HG02623 (cell line): ENCODE data around the gene TMEM109.
A peak's percentile ranks its signal among the peaks of the same experiment; 100 is the strongest.

Experiments
- ATAC-seq: cut with Tn5 transposase; IDR thresholded peaks from one replicate; pipeline ENCODE4 v1.9.1; 2021; ENCODE audit warnings: moderate library complexity; ENCODE audit not compliant: unreplicated experiment

Gene TMEM109

DNA sequence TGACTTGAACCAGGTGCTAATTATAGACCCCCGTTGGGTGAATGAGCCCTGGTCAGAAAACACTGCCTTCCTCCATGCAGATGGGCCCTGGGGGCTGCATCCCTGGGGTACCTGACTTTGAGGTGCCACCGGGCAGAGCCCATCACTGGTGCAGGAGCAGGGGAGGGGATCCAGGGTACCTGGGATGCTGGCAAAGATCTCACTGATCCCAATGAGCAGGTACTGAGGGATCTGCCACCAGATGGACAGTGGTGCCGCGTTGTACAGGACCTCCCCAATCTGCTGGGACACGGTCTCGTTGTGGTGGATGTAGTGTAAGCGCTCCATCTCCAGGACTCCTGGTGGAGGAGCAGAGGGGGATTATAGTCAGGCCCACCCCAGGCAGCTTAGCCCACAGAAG is 25.3 kb downstream of the TMEM109 start:
- no peak for ATAC-seq

DNA sequence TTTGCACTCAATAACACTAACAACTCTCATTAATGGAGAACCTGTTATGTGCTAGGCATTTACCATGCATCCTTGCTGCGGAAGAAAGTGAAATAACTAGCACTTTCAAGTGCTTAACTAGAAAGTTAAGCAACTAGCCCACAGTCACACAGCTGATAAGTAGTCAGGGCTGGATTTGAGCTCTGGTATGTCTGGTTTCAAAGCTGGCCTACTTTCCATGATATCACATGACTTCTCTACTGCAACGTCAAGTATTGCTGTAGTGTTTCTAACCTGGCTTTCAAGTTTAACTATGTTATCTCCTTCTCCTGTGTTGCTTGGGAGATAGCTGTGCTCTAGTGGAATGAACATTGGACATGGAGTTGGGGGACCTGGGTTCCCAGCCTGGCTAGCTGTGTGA is 25.9 kb downstream of the TMEM109 start:
- ATAC-seq, result no peak

DNA sequence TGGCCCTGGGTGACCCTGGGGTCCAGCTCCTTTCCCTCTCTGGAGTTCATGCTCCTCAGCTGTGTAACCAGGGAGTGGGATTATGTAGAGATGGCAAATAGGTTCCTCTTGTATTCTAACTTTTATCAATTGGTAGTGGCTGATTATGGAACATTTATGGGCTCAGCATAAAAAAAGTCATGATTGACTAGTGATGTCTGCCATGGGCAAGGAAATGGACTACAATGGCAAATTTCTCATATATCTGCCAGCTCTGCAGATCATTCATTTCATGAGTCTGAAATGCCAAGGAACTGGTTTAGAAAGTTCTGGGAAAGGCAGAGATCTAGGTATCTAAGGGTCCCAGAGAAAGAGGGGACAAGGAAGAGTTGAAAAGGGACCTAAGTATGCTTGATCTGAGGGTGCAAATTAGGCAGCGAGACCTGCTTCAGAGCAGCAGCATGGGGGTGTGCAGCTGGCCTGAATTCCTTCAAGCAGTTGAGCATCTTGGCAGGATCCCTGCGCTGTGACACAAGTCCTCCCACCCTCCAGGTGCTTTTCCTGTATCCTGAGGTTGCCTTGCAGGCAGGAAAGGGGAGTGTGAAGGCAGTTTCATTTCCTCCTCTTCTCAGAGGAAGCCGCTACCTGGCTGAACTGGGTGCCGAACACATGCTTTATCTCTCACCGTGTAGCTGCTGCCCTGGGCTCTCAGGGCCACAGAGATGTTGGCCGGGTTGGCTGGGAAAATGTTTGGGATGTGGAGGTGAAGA is 27.6 kb downstream of the TMEM109 start:
- ATAC-seq, result no peak

DNA sequence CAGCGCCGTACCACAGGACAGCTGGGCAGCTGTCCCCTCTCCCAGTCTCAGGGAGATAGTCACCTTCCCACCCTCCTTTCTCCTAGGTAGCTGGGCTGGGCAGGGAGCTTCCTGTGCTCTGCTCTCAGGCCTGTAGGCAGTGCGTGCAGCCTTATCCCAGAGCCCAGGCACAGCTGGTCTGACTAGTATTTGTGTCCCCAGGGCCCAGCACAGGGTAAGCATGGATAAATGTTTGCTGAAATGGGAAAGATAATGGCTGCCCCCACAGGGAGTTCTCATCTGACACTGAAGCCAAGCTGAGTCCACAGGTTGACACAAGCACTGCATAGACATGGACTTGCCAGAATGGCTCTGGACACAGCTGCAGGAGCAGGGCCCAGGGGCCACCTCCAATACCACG is 28.3 kb downstream of the TMEM109 start:
- no peak for ATAC-seq

DNA sequence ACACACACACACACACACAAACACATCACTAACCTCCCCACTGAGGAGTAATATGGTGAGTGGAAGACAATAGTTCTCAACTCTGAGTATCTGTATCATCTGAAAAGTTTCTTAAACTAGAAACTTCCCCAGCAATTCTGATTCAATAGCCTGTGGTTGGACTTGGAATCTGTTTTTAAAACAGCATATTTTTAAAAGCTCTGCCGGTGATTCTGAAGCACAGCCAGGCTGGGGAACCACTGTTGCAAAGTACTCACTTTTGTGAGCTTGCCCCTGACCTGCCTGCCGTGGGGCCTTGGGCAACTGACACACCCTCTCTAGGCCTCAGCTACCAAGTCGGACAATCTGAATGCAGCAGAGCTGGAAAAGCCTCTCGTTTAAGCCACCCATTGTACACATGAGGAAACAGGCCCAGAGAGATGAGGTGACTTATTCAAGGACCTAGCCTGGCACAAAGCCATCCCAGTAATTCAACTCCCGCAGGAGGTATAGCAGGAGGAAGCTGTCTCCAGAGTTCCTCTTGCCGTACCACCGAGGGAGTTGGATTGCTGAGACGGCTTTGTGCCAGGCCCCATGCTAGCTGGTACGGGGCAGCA is 29.1 kb downstream of the TMEM109 start:
- ATAC-seq, result no peak

DNA sequence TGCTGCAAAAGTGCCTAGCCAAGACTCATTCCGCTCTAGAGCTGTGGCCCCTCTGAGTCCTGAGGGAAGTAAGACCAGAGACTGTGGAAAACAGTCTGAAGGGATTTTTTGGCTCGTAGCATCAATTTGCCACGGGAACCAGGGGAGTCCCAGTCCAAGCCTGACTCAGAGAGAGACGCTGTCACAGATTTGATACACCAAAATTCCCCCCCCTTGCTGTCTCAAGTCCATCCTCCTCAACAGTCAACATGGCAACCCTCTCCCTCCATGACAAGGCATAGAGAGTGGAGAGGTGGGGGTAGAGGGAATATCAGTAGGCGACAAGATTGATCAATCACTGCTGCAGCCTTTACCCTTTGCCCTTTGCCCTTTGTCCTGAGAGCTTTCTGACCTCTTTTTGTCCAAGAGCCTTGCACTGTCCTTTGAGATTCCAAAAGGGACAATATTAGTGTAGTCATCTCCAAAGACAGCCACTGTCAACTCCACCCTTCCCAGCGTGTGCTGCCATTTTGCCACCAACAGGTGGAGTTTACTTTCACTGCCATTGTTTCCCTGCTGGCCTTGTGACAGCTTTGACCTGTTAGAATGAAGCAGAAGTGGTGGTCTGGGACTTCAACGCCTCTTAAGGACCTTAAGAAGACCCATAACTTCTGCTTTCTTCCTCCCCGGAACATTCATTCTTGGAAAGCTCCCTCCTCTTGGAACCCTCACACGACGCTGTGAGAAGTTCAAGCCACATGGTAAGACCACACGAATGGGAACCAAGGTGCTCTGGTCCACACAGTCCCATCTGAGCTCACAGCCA is 30.7 kb downstream of the TMEM109 start:
- no peak for ATAC-seq

DNA sequence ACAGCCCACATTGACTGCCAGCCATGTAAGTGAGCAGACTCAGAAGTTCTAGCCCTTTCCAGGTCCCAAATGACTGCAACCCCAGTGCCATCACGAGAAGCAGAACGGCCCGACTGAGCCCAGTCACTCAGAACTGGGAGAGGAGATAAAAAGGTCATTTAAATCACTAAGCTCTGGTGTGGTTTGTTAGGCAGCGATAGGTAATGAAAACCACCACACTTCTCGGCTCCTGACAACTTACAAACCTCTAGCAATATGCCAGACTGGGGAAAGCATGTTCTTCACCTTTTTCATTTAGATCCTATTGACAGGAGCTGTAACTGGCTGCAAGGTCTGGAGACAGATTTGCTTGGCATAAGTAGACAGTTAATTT is 31.3 kb downstream of the TMEM109 start:
- ATAC-seq, result no peak

DNA sequence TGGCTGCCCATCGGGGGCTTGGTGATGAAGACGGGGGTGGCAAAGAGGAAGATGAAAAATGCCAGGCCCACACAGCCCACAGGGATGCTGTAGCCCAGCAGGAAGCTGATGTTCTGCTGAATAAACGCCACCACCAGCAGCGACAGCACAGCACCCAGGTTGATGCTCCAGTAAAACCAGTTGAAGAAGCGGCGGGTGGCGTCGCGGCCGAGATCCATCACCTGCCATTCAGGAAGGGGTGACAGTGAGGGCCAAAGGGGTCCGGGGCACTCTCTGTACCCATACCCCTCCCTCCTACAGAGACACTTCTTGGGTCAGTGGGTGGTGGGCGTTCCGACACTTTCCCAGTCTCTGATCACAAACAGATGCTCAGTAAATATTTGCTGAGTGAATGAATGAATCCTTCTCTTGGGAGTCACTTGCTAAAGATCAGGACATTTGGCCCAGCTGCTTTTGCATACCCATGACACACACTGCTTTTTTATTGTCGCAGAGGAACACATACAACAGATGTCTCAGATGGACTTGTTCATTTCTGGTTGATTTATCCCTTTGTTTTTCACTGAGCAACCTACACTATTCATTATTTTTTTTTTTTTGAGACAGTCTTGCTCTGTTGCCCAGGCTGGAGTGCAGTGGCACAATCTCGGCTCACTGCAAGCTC is 32.8 kb downstream of the TMEM109 start:
- no peak for ATAC-seq

DNA sequence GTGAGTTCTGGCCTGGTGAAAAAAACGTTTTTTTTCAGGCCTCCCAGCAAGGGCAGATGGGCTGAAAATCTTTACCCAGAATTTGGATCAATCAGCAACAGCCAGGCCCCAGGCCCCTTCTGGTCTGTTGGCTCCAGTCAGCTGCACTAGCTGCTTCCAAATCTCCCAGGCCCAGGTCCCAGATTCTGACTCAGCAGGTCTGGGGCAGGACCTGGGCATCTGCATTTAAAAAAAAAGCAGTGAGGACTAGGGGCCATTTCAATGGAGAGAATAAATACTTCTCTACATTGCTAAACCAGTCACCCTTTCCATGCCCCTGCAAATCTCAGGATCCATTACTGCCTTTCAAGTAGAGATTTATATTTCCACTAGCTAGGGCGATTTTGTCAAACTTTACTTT is 33.7 kb downstream of the TMEM109 start:
- ATAC-seq, result no peak

DNA sequence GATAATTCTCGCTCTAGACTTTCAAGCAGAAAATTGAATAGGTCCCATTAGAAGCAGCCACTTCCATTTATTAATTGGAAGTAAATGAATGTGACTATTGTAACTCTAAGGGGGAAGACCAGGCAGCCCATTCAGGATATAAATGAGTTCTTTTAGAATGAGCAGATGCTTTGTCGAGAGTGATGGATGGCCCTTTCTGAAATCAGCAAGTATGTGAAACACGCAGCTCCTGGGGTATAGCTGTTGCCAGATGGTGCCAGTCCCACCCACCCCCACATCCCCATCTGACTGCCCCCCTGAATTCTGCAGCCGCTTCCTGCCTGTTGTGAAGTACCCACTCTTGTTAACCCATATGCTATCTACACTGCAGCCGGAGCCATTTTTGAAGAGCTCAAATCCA is 34.3 kb downstream of the TMEM109 start:
- ATAC-seq, result no peak

DNA sequence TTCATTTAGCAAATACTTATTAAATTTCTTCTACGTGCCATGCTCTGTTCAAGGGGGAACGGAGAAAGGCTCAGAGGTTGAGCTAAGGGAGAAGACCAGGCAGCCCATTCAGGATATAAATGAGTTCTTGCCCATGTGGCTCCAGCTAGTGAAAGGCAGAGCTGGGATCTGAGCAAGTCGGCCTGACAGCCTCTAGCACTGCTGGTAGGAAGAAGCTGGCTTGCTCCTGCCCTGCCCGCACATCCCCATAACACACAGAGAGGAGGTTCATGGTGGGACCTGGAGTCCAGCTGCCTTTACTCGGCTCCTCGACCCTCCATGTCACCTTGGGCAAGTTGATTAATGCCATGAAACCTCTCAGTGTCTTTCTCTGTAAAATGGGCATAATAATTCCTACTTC is 36.1 kb downstream of the TMEM109 start:
- ATAC-seq, result no peak

DNA sequence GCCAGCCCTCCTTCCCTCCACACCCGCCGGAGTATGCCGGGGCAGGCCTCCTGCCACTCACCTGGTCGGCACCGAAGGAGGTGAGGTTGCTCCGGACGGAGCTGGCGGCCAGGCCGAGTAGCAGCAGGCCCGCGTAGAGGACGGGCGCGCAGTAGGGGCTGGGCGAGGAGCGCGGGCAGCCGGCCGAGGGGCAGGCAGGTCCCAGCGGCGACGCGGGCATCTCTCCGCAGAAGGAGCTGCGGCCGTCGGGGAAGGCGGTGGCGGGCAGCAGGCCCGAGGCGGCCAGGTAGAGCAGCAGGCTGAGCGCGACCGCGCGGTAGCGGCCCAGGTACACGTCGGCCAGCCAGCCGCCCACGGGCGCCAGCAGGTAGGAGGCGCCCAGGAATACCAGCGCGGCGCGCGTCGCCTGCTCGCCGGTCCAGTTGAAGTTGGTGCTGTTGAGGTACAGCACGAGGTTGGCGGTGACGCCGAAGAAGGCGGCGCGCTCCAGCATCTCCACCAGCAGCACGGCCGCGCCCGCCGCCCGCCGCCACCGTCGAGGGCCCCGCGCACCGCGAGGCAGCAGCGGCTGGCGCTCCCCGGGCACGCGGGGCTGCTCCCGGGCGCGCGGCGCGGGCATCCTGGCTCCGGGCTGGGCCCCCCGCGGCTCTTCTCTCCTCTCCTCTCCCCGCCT is 37.1 kb downstream of the TMEM109 start:
- ATAC-seq, result no peak

DNA sequence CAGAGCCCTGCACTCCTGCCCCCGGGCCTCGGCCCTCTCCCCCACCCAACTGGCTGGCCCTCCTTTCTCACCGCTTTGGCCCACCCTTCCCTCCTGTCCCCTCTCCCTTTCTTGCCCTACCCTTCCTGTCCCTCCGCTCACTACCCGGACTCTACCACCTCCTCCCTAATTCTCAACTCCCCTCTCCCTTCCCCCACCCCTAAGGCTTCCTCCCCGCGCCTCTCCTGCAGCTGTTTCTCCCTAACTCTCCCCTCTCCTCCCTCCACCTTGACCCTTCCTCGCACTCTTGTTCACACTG is 37.6 kb downstream of the TMEM109 start:
- no peak for ATAC-seq

DNA sequence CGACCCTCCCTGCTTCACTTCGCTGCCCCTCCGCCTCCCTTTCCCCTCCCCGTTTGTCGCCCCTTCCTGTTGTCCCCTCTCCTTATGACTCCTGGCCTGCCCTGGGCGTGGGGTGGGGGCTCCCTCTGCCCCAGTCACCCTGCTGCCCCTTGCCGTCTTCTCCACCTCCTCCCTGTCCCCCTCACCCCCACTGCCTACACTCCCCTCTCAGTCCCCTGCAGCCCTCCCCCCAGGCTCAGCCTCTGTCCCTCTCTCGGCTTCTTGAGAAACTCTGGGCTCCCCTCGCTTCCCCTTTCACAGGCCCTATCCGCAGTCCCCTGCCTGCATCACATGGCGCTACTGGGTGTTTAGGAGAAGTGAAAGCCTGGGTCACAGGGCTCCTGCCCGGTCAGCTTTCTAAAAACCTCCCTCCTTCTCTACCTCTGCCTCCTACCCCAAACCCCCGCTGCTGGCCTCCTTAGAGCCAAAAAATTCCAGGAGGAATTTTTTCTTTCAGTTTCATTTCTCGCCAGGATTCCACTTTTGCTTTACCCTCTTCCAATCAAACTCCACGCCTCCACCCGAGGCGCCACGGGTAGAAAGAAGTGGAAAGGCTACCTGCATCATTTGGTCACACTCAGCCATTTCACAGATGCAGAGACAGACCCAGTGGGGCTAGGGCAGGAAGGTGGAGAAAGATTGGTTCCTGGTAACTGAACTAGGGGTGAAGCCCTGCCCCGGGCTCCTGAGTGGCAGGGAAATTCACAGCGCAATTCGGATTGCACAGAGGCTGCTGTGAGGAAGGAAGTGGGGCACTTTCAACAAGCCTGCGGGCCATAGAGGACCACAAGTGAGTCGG is 38.2 kb downstream of the TMEM109 start, which contains the start of gene SLC15A3:
Gene SLC15A3 (minus strand): TSS at position 273 of the 838 bp plus-strand sequence. CDS start 625 bp downstream, outside the sequence.
- peak; percentile 64 for ATAC-seq

DNA sequence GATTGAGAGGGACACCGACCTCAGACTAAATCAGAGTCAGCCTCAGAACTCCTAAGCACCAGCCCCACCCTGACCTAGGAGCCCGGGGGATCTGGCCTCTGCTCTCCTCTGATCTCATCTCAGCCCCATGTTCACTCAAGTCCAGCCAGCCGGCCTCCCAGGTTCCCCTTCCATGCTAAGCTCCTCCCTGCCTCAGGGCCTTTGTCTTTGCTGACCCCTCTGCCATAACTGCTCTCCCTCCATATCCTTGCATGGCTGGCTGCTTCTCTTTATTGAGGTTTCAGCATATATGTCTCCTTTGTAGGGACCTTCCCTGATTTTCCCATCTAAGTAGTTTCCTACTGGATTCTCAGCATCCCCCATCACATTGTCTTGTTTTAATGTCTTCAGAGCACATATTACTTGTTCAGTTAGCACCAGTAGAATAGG is 38.8 kb downstream of the TMEM109 start:
- no peak for ATAC-seq

DNA sequence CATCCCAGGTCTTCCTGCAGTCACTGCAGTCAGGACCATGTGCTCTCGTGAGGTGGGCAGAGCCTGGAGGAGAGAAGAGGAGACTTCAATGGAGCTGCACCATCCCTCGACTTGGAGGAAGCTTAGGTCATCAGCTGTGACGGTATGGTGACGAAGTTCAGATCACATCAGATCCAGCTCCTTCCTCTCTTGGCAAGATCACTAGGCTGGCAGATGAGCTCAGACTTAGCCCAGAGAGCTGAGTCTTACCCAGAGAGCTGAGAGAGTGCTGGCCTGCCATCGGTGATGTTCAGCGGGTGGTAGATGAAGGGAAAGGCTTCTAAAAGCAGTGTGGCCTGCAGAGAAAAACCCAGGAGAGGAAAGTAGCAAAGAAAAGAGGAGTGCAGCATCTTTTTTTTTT is 39.8 kb downstream of the TMEM109 start:
- ATAC-seq, result no peak

DNA sequence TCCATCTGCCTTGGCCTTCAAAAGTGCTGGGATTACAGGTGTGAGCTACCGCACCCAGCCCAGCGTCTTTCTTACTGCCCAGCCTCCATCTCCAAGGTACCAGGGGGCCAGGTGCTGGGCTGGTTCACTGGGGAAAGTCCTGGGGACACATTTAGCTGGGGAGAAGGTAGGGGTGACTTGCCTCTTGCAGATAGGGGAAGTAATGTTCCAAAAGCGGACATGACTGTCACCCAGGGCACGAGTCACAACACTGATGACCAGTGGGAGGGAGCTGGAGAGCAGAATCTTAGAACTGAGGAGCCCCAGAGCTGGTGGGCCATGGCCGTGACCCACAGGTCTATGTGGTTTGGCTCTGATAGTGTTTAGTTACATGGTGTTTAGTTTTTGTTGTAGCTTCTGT is 40.5 kb downstream of the TMEM109 start:
- no peak for ATAC-seq

DNA sequence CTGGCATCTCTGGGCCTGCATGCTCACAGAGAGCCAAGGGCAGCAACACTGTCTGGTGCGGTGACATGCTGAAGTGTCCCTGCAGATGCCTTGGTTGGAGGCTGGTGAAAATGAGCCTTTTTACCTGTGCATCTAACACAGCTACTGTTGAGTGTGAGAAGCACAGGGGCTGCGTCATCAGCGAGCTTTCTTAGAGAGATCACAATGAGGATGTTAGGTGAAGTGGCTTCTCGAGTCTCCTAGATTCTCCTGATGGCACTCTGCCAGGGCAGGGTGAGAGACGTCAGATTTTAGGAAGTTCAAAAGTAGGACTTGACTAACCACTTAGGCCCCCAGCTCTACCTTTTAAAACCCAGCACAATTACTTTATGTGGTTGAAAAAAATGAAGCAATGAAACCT is 41.6 kb downstream of the TMEM109 start:
- ATAC-seq, result no peak

DNA sequence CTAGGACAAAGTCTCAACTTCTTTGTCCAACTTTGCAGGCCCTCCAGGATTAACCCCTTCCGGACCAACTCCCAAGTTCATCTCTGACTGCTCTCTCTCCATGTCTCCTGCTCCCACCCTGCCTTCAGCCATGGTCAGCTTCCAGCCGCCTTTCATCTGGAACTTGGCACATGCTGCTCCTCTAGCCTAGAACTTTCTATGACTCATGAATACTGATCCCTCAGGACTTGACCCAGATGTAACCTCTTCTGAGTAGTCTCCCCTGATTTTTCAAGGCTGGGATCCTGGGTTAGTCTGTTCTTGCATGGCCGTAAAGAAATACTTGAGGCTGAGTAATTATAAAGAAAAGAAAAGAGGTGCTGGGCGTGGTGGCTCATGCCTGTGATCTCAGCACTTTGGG is 43.2 kb downstream of the TMEM109 start:
- ATAC-seq, result no peak

DNA sequence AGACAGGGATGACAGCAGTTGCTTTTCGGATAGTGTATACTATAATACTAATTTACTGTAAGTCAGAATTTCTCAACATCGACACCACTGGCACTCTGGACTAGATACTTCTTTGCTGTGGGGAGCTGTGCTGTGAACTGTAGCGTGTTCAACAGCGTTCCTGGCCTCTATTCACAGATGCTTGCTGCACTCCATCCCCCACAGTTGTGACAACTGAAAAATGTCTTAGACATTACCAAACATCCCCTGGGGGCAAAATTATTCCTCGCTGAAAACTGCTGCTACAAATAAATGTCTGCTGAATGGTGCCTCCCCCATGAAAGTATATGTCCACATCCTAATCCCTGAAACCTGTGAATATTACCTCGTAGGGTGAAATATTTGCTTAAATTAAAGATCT is 45.5 kb downstream of the TMEM109 start:
- no peak for ATAC-seq
